Measurements from ENCODE around the gene DLG2. TPM values are rescaled to one million over a fixed set of nuclear protein-coding genes. Genes with fewer than 3 reads are reported as not detected.

DLG2 gene
- total RNA-seq, 1 donor from 2014 or later = 0.43 TPM

- no peak for TF ChIP-seq CTCF (IDR thresholded peaks at IDR 0.05)
Measured at GRCh38 chr11:85062659-85063058, 564.5 kb downstream of the DLG2 start.

GRCh38 chr11:85052636-85053035, 574.5 kb downstream of the DLG2 start:
- H3K9me3 ChIP-seq = no peaks in the 10 kb centered on the region
- no peak for DNase-seq (ENCODE audit: low spot score in 2 of 2)
- H3K27ac ChIP-seq = no peak overlapping the region
- no peaks in the 10 kb centered on the region for H3K36me3 ChIP-seq
- H3K27me3 ChIP-seq = no peaks in the 10 kb centered on the region
- intact Hi-C loops (cut with DNase I) = no loop called here
- no peak for TF ChIP-seq CTCF (IDR thresholded peaks at IDR 0.05)
- no peaks in the 10 kb centered on the region for H3K4me1 ChIP-seq
- no peak overlapping the region for H3K4me3 ChIP-seq

More at GRCh38 chr11:85062659-85063058, 564.5 kb downstream of the DLG2 start:
- no peaks in the 10 kb centered on the region for H3K9me3 ChIP-seq
- no peaks in the 10 kb centered on the region for H3K27me3 ChIP-seq
- H3K27ac ChIP-seq = no peak overlapping the region
- intact Hi-C loops (cut with DNase I) = no loop called here
- DNase-seq (ENCODE audit: low spot score in 2 of 2) = no peak
- no peak overlapping the region for H3K4me3 ChIP-seq
- no peaks in the 10 kb centered on the region for H3K4me1 ChIP-seq
- no peaks in the 10 kb centered on the region for H3K36me3 ChIP-seq

- Histone ChIP-seq H3K4me1 (no peaks in the 10 kb centered on the region), H3K4me3 (no peak overlapping the region), H3K27me3 (no peaks in the 10 kb centered on the region), H3K27ac (no peak overlapping the region), H3K9me3 (no peaks in the 10 kb centered on the region), H3K36me3 (no peaks in the 10 kb centered on the region)
- no peak for DNase-seq (ENCODE audit: low spot score in 2 of 2)
- intact Hi-C loops (cut with DNase I) = no loop called here
- no peak for TF ChIP-seq CTCF (IDR thresholded peaks at IDR 0.05)
Measured at GRCh38 chr11:85048801-85049200, 578.3 kb downstream of the DLG2 start.

- no peak overlapping the region for H3K27ac ChIP-seq
- H3K27me3 ChIP-seq = no peaks in the 10 kb centered on the region
- DNase-seq (ENCODE audit: low spot score in 2 of 2) = no peak
- H3K4me3 ChIP-seq = no peak overlapping the region
- no peaks in the 10 kb centered on the region for H3K9me3 ChIP-seq
- H3K4me1 ChIP-seq = no peaks in the 10 kb centered on the region
- intact Hi-C loops (cut with DNase I) = no loop called here
- no peaks in the 10 kb centered on the region for H3K36me3 ChIP-seq
- TF ChIP-seq CTCF (IDR thresholded peaks at IDR 0.05) = no peak
Measured at GRCh38 chr11:85045716-85046115, 581.4 kb downstream of the DLG2 start.

- no peak for DNase-seq (ENCODE audit: low spot score in 2 of 2)
- intact Hi-C loops (cut with DNase I) = no loop called here
Measured at GRCh38 chr11:85044911-85045310, 582.2 kb downstream of the DLG2 start.

More at GRCh38 chr11:85044911-85045310, 582.2 kb downstream of the DLG2 start:
- no peaks in the 10 kb centered on the region for H3K27me3 ChIP-seq
- no peak overlapping the region for H3K4me3 ChIP-seq
- no peaks in the 10 kb centered on the region for H3K36me3 ChIP-seq
- no peak for TF ChIP-seq CTCF (IDR thresholded peaks at IDR 0.05)
- no peaks in the 10 kb centered on the region for H3K4me1 ChIP-seq
- no peak overlapping the region for H3K27ac ChIP-seq
- no peaks in the 10 kb centered on the region for H3K9me3 ChIP-seq
